Endothelial cell of umbilical vein (primary cell): ENCODE results near the gene RNF222. TPM values are rescaled to one million over a fixed set of nuclear protein-coding genes. Genes with fewer than 3 reads are reported as not detected.
A peak's percentile ranks its signal among the peaks of the same experiment; 100 is the strongest.
"Not testable (repeated sequence)": the region's sequence is repeated elsewhere in the genome, so short reads cannot be mapped to it uniquely, and the experiment has no call there.

ENCODE experiments used
- BruUV-seq: library from RNA; stranded (reverse); fragments of 400-500 nt; replicated peaks from 2 replicates; lab custom pipeline; 2021; lab: Mats Ljungman, UMichigan
- CTCF ChIA-PET: fragments of 300-600, 350-600 bp; sonication (Branson Sonifier 250); formaldehyde crosslinking; loops from one replicate; lab custom pipeline; 2021; ENCODE audit warnings: antibody characterized with exemption, inconsistent platforms; lab: Charles Lee
- POLR2A ChIA-PET: fragments of 300-600, 350-600 bp; sonication (Branson Sonifier 250); formaldehyde crosslinking; loops from one replicate; lab custom pipeline; 2021; ENCODE audit warnings: antibody characterized with exemption, inconsistent platforms; lab: Charles Lee
- DNase-seq: peaks from one replicate; pipeline ENCODE4 v3.0.0-alpha.2; 2011; ENCODE audit warnings: low read depth, low spot score
- FAIRE-seq: peaks from 2 replicates; lab custom pipeline; 2011; peaks lifted over from hg19 to GRCh38; lab: Jason Lieb, UNC
- H2AFZ ChIP-seq: 2 replicates; pipeline ENCODE4 v1.6.0; 2012; ENCODE audit warnings: low read depth, low read length, control low read depth, inconsistent platforms
- H3K27ac ChIP-seq: 2 replicates; pipeline ENCODE4 v1.5.1; 2011; ENCODE audit warnings: low read depth, mild to moderate bottlenecking, control low read depth, low read length, moderate library complexity; ENCODE audit not compliant: insufficient read depth
- H3K27me3 ChIP-seq, 2 experiments: 2 replicates each; pipeline versions ENCODE4 v1.6.0 to v1.6.1; 2011; ENCODE audit warnings: low read length in 2 of 2, mixed read lengths in 1 of 2; ENCODE audit not compliant: control insufficient read depth in 2 of 2, insufficient read depth in 2 of 2
- H3K36me3 ChIP-seq, 2 experiments: 2 replicates in 1 of 2; 3 replicates in 1 of 2; pipeline ENCODE4 v1.5.1; 2011; ENCODE audit warnings: low read length in 2 of 2, mild to moderate bottlenecking in 1 of 2, moderate library complexity in 1 of 2; ENCODE audit not compliant: control insufficient read depth in 2 of 2, insufficient read depth in 2 of 2; ENCODE audit errors: extremely low read depth in 1 of 2
- H3K4me1 ChIP-seq: 3 replicates; pipeline ENCODE4 v1.5.1; 2011; ENCODE audit warnings: mild to moderate bottlenecking, low read length; ENCODE audit not compliant: control insufficient read depth, insufficient read depth; ENCODE audit errors: extremely low read depth
- H3K4me2 ChIP-seq: 2 replicates; pipeline ENCODE4 v1.6.1; 2011; ENCODE audit warnings: low read length, control low read depth, mixed read lengths; ENCODE audit not compliant: insufficient read depth
- H3K4me3 ChIP-seq, 3 experiments: fragments of 200-600 bp in 1 of 3; sonication (generic), shearing (Covaris generic) in 1 of 3; replicated peaks in 1 of 3; 2 replicates each; pipeline ENCODE4 v1.5.1; 2011 to 2016; ENCODE audit warnings: control low read depth in 3 of 3, low read length in 3 of 3, mild to moderate bottlenecking in 2 of 3, inconsistent platforms in 1 of 3, low read depth in 1 of 3, moderate library complexity in 1 of 3; ENCODE audit not compliant: insufficient read depth in 1 of 3
- H3K79me2 ChIP-seq: 2 replicates; pipeline ENCODE4 v1.6.0; 2012; ENCODE audit warnings: low read length, inconsistent platforms; ENCODE audit not compliant: control insufficient read depth, insufficient read depth
- H3K9ac ChIP-seq: replicated peaks from 2 replicates; pipeline ENCODE3; 2011; ENCODE audit warnings: low read length, control low read depth; ENCODE audit not compliant: insufficient read depth; ENCODE audit errors: extremely low read depth
- H3K9me1 ChIP-seq: replicated peaks from 3 replicates; pipeline ENCODE4 v1.6.0; 2011; ENCODE audit warnings: mild to moderate bottlenecking, low read length; ENCODE audit not compliant: control insufficient read depth, insufficient read depth; ENCODE audit errors: extremely low read depth
- H3K9me3 ChIP-seq: replicated peaks from 2 replicates; pipeline ENCODE4 v1.5.1; 2012; ENCODE audit warnings: low read length, inconsistent platforms; ENCODE audit not compliant: control insufficient read depth, insufficient read depth
- H4K20me1 ChIP-seq: replicated peaks from 2 replicates; pipeline ENCODE3; 2011; ENCODE audit warnings: mild to moderate bottlenecking, low read length; ENCODE audit not compliant: control insufficient read depth, insufficient read depth; ENCODE audit errors: extremely low read depth
- CTCF ChIP-seq, 2 donors: IDR thresholded peaks; 1 replicate in 1 of 2; 2 replicates in 1 of 2; pipeline ENCODE4 v1.5.1; 2011; ENCODE audit warnings: low read length in 2 of 2, mild to moderate bottlenecking in 2 of 2, moderate library complexity in 2 of 2, control low read depth in 1 of 2, inconsistent platforms in 1 of 2, low read depth in 1 of 2; ENCODE audit not compliant: insufficient read depth in 1 of 2; ENCODE audit errors: extremely low read depth in 1 of 2
- EZH2 ChIP-seq: IDR thresholded peaks from 2 replicates; pipeline ENCODE4 v1.6.1; 2012; ENCODE audit warnings: borderline replicate concordance, low read depth, mild to moderate bottlenecking, moderate library complexity, low read length, inconsistent platforms; ENCODE audit not compliant: severe bottlenecking
- FOS ChIP-seq: IDR thresholded peaks from 2 replicates; pipeline ENCODE4 v1.6.1; 2011; ENCODE audit warnings: mild to moderate bottlenecking, low read length, moderate library complexity, borderline replicate concordance; ENCODE audit not compliant: insufficient read depth
- GATA2 ChIP-seq: IDR thresholded peaks from 2 replicates; pipeline ENCODE4 v1.7.0; 2011; ENCODE audit warnings: low read depth, mild to moderate bottlenecking, moderate library complexity, mixed read lengths, low read length; ENCODE audit not compliant: insufficient read length, insufficient read depth
- JUN ChIP-seq: IDR thresholded peaks from 2 replicates; pipeline ENCODE4 v1.6.1; 2011; ENCODE audit warnings: borderline replicate concordance, low read depth; ENCODE audit not compliant: insufficient read length, insufficient read depth
- MAX ChIP-seq: IDR thresholded peaks from 2 replicates; pipeline ENCODE4 v1.6.1; 2011; ENCODE audit not compliant: insufficient read depth, insufficient read length
- MYC ChIP-seq: IDR thresholded peaks from one replicate; pipeline ENCODE4 v1.6.1; 2011; ENCODE audit warnings: mild to moderate bottlenecking, low read depth, low read length
- POLR2A ChIP-seq: IDR thresholded peaks from 2 replicates; pipeline ENCODE4 v1.6.1; 2012; ENCODE audit warnings: low read depth, mild to moderate bottlenecking, control low read depth, low read length
- POLR2AphosphoS5 ChIP-seq: IDR thresholded peaks from 2 replicates; pipeline ENCODE4 v1.6.1; 2012; ENCODE audit warnings: low read depth, mild to moderate bottlenecking, control low read depth, low read length, moderate library complexity; ENCODE audit not compliant: insufficient read depth
- dilution Hi-C: fragments of 300-500 bp; cut with MboI; formaldehyde crosslinking; loops from one replicate; pipeline ENCODE4 v1.15.0; 2019; ENCODE audit warnings: low sequenced_read_pairs; ENCODE audit not compliant: extremely low pct_ligation_motif_present
- intact Hi-C: fragments of 100-400 bp; cut with micrococcal nuclease; formaldehyde crosslinking; loops from one replicate; pipeline ENCODE4 v1.10.0; 2022
- polyA plus RNA-seq, 4 experiments: library from polyadenylated mRNA; depleted of rRNA in 3 of 4; stranded (reverse) in 3 of 4; unstranded in 1 of 4; fragments of >200 nt; gene quantifications; 2 replicates each; pipeline versions ENCODE4 v1.2.1 to v1.2.3, GENCODE V29; 2011 to 2012; ENCODE audit warnings: missing spikeins in 1 of 4
- total RNA-seq: library from RNA; stranded (reverse); gene quantifications from 2 replicates; pipeline ENCODE4 v1.2.3, GENCODE V29; 2021

The RNF222 gene
- total and polyA plus RNA-seq, 2 donors (not counting 3 experiments of a cell fraction or from before 2014, with no cell fraction given), result not detected

GRCh38 chr17:8350339-8350738 is 47.3 kb downstream of the RNF222 start:
- H2AFZ ChIP-seq, result no peak overlapping the region
- POLR2A ChIA-PET, result no interaction called here
- H3K36me3 ChIP-seq, result no peaks in the 10 kb centered on the region
- H3K4me3 ChIP-seq, result no peak overlapping the region
- intact Hi-C loops, result no loop called here
- dilution Hi-C loops, result no loop called here
- no TSS peak for BruUV-seq
- no peaks in the 10 kb centered on the region for H3K79me2 ChIP-seq
- H3K9ac ChIP-seq, result no peak overlapping the region
- TF ChIP-seq MYC (no peak), POLR2A (no peak), FOS (no peak), CTCF (IDR thresholded peaks at IDR 0.05; ENCODE audit: extremely low read depth in 1 of 2, insufficient read depth in 1 of 2, low read depth in 1 of 2, low read length in 2 of 2) (no peak), MAX (no peak), GATA2 (no peak), JUN (no peak), EZH2 (no peak), POLR2AphosphoS5 (no peak)
- H4K20me1 ChIP-seq, result no peaks in the 10 kb centered on the region
- H3K27me3 ChIP-seq, result peaks cover 10 to 13% of the 10 kb centered on the region in 2 experiments
- FAIRE-seq, result no peak
- no peaks in the 10 kb centered on the region for H3K9me1 ChIP-seq
- CTCF ChIA-PET, result no interaction called here
- H3K4me2 ChIP-seq, result no peak overlapping the region
- no peaks in the 10 kb centered on the region for H3K9me3 ChIP-seq
- H3K27ac ChIP-seq, result no peak overlapping the region
- DNase-seq, result no peak
- peaks cover 7% of the 10 kb centered on the region for H3K4me1 ChIP-seq

- CTCF ChIA-PET, result interaction anchor here (1.1 to 2.7 kb wide), 3 partner anchors 9 to 46 kb away, joined by 3 to 9 read pairs (median 3); no protein-coding TSS in a partner anchor
- intact Hi-C loops, H4K20me1 ChIP-seq, H3K27ac ChIP-seq, H3K4me3 ChIP-seq, DNase-seq, H3K9me1 ChIP-seq, H3K9ac ChIP-seq, H3K36me3 ChIP-seq, POLR2A ChIA-PET, H3K4me2 ChIP-seq, dilution Hi-C loops, H3K4me1 ChIP-seq, H3K9me3 ChIP-seq, H3K79me2 ChIP-seq, FAIRE-seq, BruUV-seq: not testable (repeated sequence)
- Histone ChIP-seq H2AFZ (peak overlapping the region; percentile 41), H3K27me3 (peaks cover 10 to 16% of the 10 kb centered on the region in 2 experiments)
These were observed 50.6 kb downstream of the RNF222 start for GRCh38 chr17:8347001-8347400.
